ENCODE data around the gene TCF4. TPM values are rescaled to one million over a fixed set of nuclear protein-coding genes. Genes with fewer than 3 reads are reported as not detected.
A peak's percentile ranks its signal among the peaks of the same experiment; 100 is the strongest.

TCF4 gene
- total RNA-seq, 1 experiment from 2014 or later: 143 TPM

DNA sequence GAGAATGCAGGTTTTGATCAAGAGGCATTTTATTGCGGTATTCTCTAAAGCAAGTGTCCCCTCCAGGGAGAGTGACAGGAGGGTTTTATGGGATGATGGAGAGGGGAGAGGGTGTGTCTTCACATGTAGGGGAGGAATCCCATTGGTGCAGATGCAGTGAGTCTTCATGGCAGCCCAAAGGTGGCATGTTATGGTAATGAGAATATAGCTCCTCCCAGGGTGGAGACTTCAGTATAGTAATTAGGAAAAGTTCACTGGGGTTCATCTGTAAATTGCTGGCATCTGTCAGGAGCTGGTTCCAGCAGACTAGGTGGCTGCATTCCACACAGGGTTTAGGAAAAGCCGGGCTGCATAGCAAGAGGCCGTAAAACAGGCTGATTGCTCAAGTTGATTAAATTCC, 398.0 kb downstream of the TCF4 start:
- no peaks in the 10 kb centered on the region for H3K36me3 ChIP-seq (ENCODE audit: insufficient read depth, low read length, poor library complexity, severe bottlenecking)
- H3K9me3 ChIP-seq (ENCODE audit: low read depth, low read length, poor library complexity, severe bottlenecking): no peaks in the 10 kb centered on the region
- intact Hi-C loops (cut with micrococcal nuclease; ENCODE audit: unreplicated experiment): no loop called here
- ChIA-PET POLR2A (ENCODE audit: low non-redundant PET) (no interaction called here), CTCF (interaction anchor here (1.2 kb wide), 1 partner anchor 45 kb away, joined by 3 read pairs; no protein-coding TSS in a partner anchor)
- H3K27me3 ChIP-seq (replicated peaks; ENCODE audit: insufficient read depth, low read depth, low read length, poor library complexity): peaks cover 20% of the 10 kb centered on the region
- H3K4me1 ChIP-seq (ENCODE audit: insufficient read depth, low read length, poor library complexity, severe bottlenecking): no peaks in the 10 kb centered on the region
- peak; percentile 59 for DNase-seq (ENCODE audit: low spot score)
- TF ChIP-seq, protein P1, sequence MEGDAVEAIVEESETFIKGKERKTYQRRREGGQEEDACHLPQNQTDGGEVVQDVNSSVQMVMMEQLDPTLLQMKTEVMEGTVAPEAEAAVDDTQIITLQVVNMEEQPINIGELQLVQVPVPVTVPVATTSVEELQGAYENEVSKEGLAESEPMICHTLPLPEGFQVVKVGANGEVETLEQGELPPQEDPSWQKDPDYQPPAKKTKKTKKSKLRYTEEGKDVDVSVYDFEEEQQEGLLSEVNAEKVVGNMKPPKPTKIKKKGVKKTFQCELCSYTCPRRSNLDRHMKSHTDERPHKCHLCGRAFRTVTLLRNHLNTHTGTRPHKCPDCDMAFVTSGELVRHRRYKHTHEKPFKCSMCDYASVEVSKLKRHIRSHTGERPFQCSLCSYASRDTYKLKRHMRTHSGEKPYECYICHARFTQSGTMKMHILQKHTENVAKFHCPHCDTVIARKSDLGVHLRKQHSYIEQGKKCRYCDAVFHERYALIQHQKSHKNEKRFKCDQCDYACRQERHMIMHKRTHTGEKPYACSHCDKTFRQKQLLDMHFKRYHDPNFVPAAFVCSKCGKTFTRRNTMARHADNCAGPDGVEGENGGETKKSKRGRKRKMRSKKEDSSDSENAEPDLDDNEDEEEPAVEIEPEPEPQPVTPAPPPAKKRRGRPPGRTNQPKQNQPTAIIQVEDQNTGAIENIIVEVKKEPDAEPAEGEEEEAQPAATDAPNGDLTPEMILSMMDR (conservative IDR thresholded peaks at IDR 0.05; ENCODE audit: low read depth, low read length): no peak
- TF ChIP-seq EZH2 (IDR thresholded peaks at IDR 0.05; ENCODE audit: borderline replicate concordance, low read depth, low read length, poor library complexity, severe bottlenecking): no peak
- H3K4me3 ChIP-seq (ENCODE audit: low read depth, low read length, poor library complexity, severe bottlenecking): no peak overlapping the region
- no peak overlapping the region for H3K27ac ChIP-seq (ENCODE audit: low read depth, low read length, poor library complexity, severe bottlenecking)
- no TSS peak for BruUV-seq (replicated peaks)

DNA sequence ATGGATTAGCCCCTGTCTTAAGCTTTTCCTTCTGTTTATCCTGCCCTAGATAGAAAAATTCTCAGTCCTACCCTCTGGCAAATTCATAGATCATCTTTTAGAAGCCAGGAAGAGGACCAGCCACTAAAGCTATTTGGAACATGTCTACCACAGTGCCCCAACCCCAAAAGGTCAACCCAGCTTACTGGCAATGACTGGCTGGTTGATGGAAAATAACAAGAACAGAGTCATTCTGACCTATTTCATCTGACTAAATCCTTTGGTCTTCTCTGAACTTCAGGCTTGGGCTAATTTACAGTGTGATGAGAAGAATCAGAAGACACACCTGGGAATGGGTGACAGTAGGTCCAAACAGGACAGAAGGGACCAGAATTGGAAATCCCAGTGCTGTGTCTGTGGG, 401.4 kb downstream of the TCF4 start:
- no peak for TF ChIP-seq EZH2 (IDR thresholded peaks at IDR 0.05; ENCODE audit: borderline replicate concordance, low read depth, low read length, poor library complexity, severe bottlenecking)
- TF ChIP-seq, protein P1 (conservative IDR thresholded peaks at IDR 0.05; ENCODE audit: low read depth, low read length): no peak
- BruUV-seq (replicated peaks): no TSS peak

DNA sequence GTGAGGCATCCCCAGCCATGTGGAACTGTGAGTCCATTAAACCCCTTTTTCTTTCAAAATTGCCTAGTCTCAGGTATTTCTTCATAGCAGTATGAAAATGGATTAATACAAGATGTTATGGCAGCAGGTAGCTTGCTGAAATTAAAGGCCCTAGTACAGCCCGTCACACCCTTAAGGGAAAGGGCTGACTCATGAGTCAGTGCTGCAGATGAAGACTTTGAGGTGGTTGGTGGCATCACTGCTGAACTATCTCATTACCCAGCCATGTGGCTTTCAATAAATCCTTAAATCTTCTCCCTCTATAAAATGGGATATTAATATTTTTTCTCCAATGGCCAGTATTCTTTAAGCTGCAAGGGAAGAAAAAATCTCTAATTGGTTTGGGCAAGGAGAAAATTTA, 402.6 kb downstream of the TCF4 start:
- POLR2A ChIA-PET (ENCODE audit: low non-redundant PET): no interaction called here
- no TSS peak for BruUV-seq (replicated peaks)

More for the DNA sequence above, 401.4 kb downstream of the TCF4 start:
- H3K4me1 ChIP-seq (ENCODE audit: insufficient read depth, low read length, poor library complexity, severe bottlenecking): no peaks in the 10 kb centered on the region
- peaks cover 20% of the 10 kb centered on the region for H3K27me3 ChIP-seq (replicated peaks; ENCODE audit: insufficient read depth, low read depth, low read length, poor library complexity)
- H3K4me3 ChIP-seq (ENCODE audit: low read depth, low read length, poor library complexity, severe bottlenecking): no peak overlapping the region
- DNase-seq (ENCODE audit: low spot score): no peak
- intact Hi-C loops (cut with micrococcal nuclease; ENCODE audit: unreplicated experiment): no loop called here
- no peak overlapping the region for H3K27ac ChIP-seq (ENCODE audit: low read depth, low read length, poor library complexity, severe bottlenecking)
- H3K36me3 ChIP-seq (ENCODE audit: insufficient read depth, low read length, poor library complexity, severe bottlenecking): no peaks in the 10 kb centered on the region
- H3K9me3 ChIP-seq (ENCODE audit: low read depth, low read length, poor library complexity, severe bottlenecking): no peaks in the 10 kb centered on the region
- ChIA-PET CTCF (no interaction called here), POLR2A (ENCODE audit: low non-redundant PET) (interaction anchor here (0.5 kb wide), 1 partner anchor 15 kb away, joined by 4 read pairs; no protein-coding TSS in a partner anchor)

More for the DNA sequence above, 402.6 kb downstream of the TCF4 start:
- intact Hi-C loops (cut with micrococcal nuclease; ENCODE audit: unreplicated experiment): no loop called here
- H3K27ac ChIP-seq (ENCODE audit: low read depth, low read length, poor library complexity, severe bottlenecking): no peak overlapping the region
- no peaks in the 10 kb centered on the region for H3K4me1 ChIP-seq (ENCODE audit: insufficient read depth, low read length, poor library complexity, severe bottlenecking)
- no peak overlapping the region for H3K4me3 ChIP-seq (ENCODE audit: low read depth, low read length, poor library complexity, severe bottlenecking)
- peaks cover 20% of the 10 kb centered on the region for H3K27me3 ChIP-seq (replicated peaks; ENCODE audit: insufficient read depth, low read depth, low read length, poor library complexity)
- no peaks in the 10 kb centered on the region for H3K9me3 ChIP-seq (ENCODE audit: low read depth, low read length, poor library complexity, severe bottlenecking)
- no peak for DNase-seq (ENCODE audit: low spot score)
- TF ChIP-seq, protein P1 (conservative IDR thresholded peaks at IDR 0.05; ENCODE audit: low read depth, low read length): no peak
- TF ChIP-seq EZH2 (IDR thresholded peaks at IDR 0.05; ENCODE audit: borderline replicate concordance, low read depth, low read length, poor library complexity, severe bottlenecking): no peak
- no peaks in the 10 kb centered on the region for H3K36me3 ChIP-seq (ENCODE audit: insufficient read depth, low read length, poor library complexity, severe bottlenecking)
- CTCF ChIA-PET: interaction anchor here (0.7 kb wide), 1 partner anchor 12 kb away, joined by 3 read pairs; no protein-coding TSS in a partner anchor

Measured in A673 (cell line).